HepG2 (cell line): ENCODE data around the gene ZBTB8OS. TPM values are rescaled to one million over a fixed set of nuclear protein-coding genes. Genes with fewer than 3 reads are reported as not detected.

ENCODE experiments used
- ATAC-seq: fragments of 200-7000 bp; cut with Tn5 transposase; 3 replicates; pipeline ENCODE4 v1.9.1; 2020; ENCODE audit warnings: mild to moderate bottlenecking, moderate library complexity
- BruUV-seq: library from RNA; stranded (reverse); fragments of 400-500 nt; replicated peaks from 2 replicates; lab custom pipeline; 2021; lab: Mats Ljungman, UMichigan
- CTCF ChIA-PET: fragments of 300-600 bp; formaldehyde crosslinking; extraction: SDS; loops from one replicate; lab custom pipeline; 2021; ENCODE audit warnings: low total read pairs, inconsistent platforms, low intra/inter-chr PET ratio; lab: Yijun Ruan, JAX
- POLR2A ChIA-PET: fragments of 350-600 bp; sonication (Branson Sonifier 250); formaldehyde crosslinking; loops from one replicate; lab custom pipeline; 2020; ENCODE audit warnings: antibody characterized with exemption, inconsistent platforms; lab: Yijun Ruan, JAX
- DNase-seq: peaks from one replicate; pipeline ENCODE4 v3.0.0-alpha.2; 2015; ENCODE audit warnings: low spot score
- FAIRE-seq: peaks from 3 replicates; lab custom pipeline; 2011; peaks lifted over from hg19 to GRCh38; lab: Jason Lieb, UNC
- H2AFZ ChIP-seq: one replicate; pipeline ENCODE4 v1.6.1; 2011; ENCODE audit warnings: low read length, inconsistent platforms
- H3K27ac ChIP-seq: fragments of 300-600 bp; 3 replicates; pipeline ENCODE4 v1.8.0; 2011; ENCODE audit warnings: mixed run types, mild to moderate bottlenecking, mixed read lengths, low read length, inconsistent platforms; ENCODE audit not compliant: insufficient read depth; ENCODE audit errors: extremely low read length
- H3K27me3 ChIP-seq, 2 experiments: fragments of 200-600 bp in 1 of 2; 2 replicates in 1 of 2; 3 replicates in 1 of 2; pipeline versions ENCODE4 v1.6.0 to v1.8.0; 2011; ENCODE audit warnings: low read length in 2 of 2, mild to moderate bottlenecking in 2 of 2, moderate library complexity in 2 of 2, inconsistent platforms in 1 of 2; ENCODE audit not compliant: insufficient read depth in 2 of 2, control insufficient read depth in 1 of 2
- H3K36me3 ChIP-seq, 2 experiments: fragments of 200-600 bp in 1 of 2; replicated peaks in 1 of 2; 2 replicates in 1 of 2; 3 replicates in 1 of 2; pipeline versions ENCODE4 v1.5.1 to v1.8.0; 2011; ENCODE audit warnings: low read length in 2 of 2, inconsistent platforms in 1 of 2; ENCODE audit not compliant: insufficient read depth in 2 of 2, control insufficient read depth in 1 of 2
- H3K4me1 ChIP-seq: 2 replicates; pipeline ENCODE4 v1.5.1; 2012; ENCODE audit warnings: low read length, inconsistent platforms; ENCODE audit not compliant: insufficient read depth
- H3K4me2 ChIP-seq: 2 replicates; pipeline ENCODE4 v1.6.0; 2011; ENCODE audit warnings: low read depth, low read length, inconsistent platforms
- H3K4me3 ChIP-seq, 3 experiments: fragments of 200-600 bp in 1 of 3; sonication (generic), shearing (Covaris generic) in 1 of 3; replicated peaks in 1 of 3; 2 replicates each; pipeline ENCODE4 v1.5.1; 2011 to 2016; ENCODE audit warnings: low read length in 3 of 3, inconsistent platforms in 2 of 3, low read depth in 2 of 3, mild to moderate bottlenecking in 2 of 3, control low read depth in 1 of 3, mixed read lengths in 1 of 3; ENCODE audit not compliant: insufficient read depth in 1 of 3
- H3K79me2 ChIP-seq: one replicate; pipeline ENCODE4 v1.6.1; 2011; ENCODE audit warnings: low read length, inconsistent platforms; ENCODE audit not compliant: insufficient read depth
- H3K9ac ChIP-seq: 2 replicates; pipeline ENCODE4 v1.6.0; 2011; ENCODE audit warnings: mild to moderate bottlenecking, low read depth, low read length, inconsistent platforms; ENCODE audit not compliant: insufficient read depth
- H3K9me3 ChIP-seq: 2 replicates; pipeline ENCODE4 v1.5.1; 2012; ENCODE audit warnings: mild to moderate bottlenecking, low read length
- H4K20me1 ChIP-seq: 2 replicates; pipeline ENCODE4 v1.6.0; 2011; ENCODE audit warnings: inconsistent platforms, mild to moderate bottlenecking, low read length, moderate library complexity; ENCODE audit not compliant: insufficient read depth
- ATAD3A ChIP-seq: sonication (generic); formaldehyde crosslinking; IDR thresholded peaks from 2 replicates; pipeline ENCODE4 v1.4.0; 2020; ENCODE audit warnings: missing genetic modification reagents
- GATAD2A ChIP-seq: IDR thresholded peaks from 2 replicates; pipeline ENCODE4 v1.6.1; 2016
- HIVEP1 ChIP-seq: sonication (generic); formaldehyde crosslinking; IDR thresholded peaks from 2 replicates; pipeline ENCODE4 v1.4.0; 2020; ENCODE audit warnings: mild to moderate bottlenecking, missing genetic modification reagents
- KLF11 ChIP-seq: IDR thresholded peaks from 2 replicates; pipeline ENCODE4 v1.6.1; 2016; ENCODE audit warnings: missing compliant biosample characterization
- KLF6 ChIP-seq: IDR thresholded peaks from 2 replicates; pipeline ENCODE4 v1.8.0; 2016; ENCODE audit warnings: missing biosample characterization, missing genetic modification reagents
- PHB2 ChIP-seq: fragments of 450-650 bp; IDR thresholded peaks from 2 replicates; pipeline ENCODE4 v1.6.1; 2018; ENCODE audit not compliant: partially characterized antibody
- PHF21A ChIP-seq: sonication (generic); formaldehyde crosslinking; IDR thresholded peaks from 2 replicates; pipeline ENCODE4 v1.5.0; 2020; ENCODE audit warnings: mild to moderate bottlenecking, missing genetic modification reagents
- SYNCRIP ChIP-seq: fragments of 200-400 bp; formaldehyde crosslinking; IDR thresholded peaks from 2 replicates; pipeline ENCODE4 v1.6.1; 2018; ENCODE audit warnings: mild to moderate bottlenecking, low read depth, low read length; ENCODE audit not compliant: insufficient read depth
- WIZ ChIP-seq: sonication (generic); formaldehyde crosslinking; IDR thresholded peaks from 2 replicates; pipeline ENCODE4 v1.5.1; 2020; ENCODE audit warnings: mild to moderate bottlenecking, missing genetic modification reagents
- ZNF501 ChIP-seq: sonication (generic); formaldehyde crosslinking; IDR thresholded peaks from 2 replicates; pipeline ENCODE4 v1.5.1; 2020; ENCODE audit warnings: mild to moderate bottlenecking, moderate library complexity, missing genetic modification reagents
- ZNF546 ChIP-seq: sonication (generic); formaldehyde crosslinking; conservative IDR thresholded peaks from 2 replicates; pipeline ENCODE4 v1.8.1; 2023; ENCODE audit warnings: mild to moderate bottlenecking, missing genetic modification reagents
- ZNF672 ChIP-seq: sonication (generic); formaldehyde crosslinking; IDR thresholded peaks from 2 replicates; pipeline ENCODE4 v1.8.1; 2022; ENCODE audit warnings: missing genetic modification reagents
- ZNF782 ChIP-seq: sonication (generic); formaldehyde crosslinking; IDR thresholded peaks from 2 replicates; pipeline ENCODE4 v1.4.0; 2020; ENCODE audit warnings: missing genetic modification reagents, mild to moderate bottlenecking, borderline replicate concordance
- ZNF790 ChIP-seq: sonication (generic); formaldehyde crosslinking; IDR thresholded peaks from 2 replicates; pipeline ENCODE4 v1.8.0; 2022; ENCODE audit warnings: missing genetic modification reagents, mild to moderate bottlenecking, borderline replicate concordance
- ZSCAN21 ChIP-seq: sonication (generic); formaldehyde crosslinking; IDR thresholded peaks from 2 replicates; pipeline ENCODE4 v1.8.0; 2022; ENCODE audit warnings: mild to moderate bottlenecking, missing genetic modification reagents, moderate library complexity, borderline replicate concordance
- WGBS: methylation state at CpG from one replicate; pipeline ENCODE4 v1.1.6; 2017; ENCODE audit warnings: low lambda C conversion rate; 5-methylcytosine and 5-hydroxymethylcytosine counted together
- in situ Hi-C: cut with HindIII; loops from 2 replicates; pipeline ENCODE4 v1.10.0; 2017; ENCODE audit warnings: low pct_unique_long_range_greater_than_20kb; ENCODE audit not compliant: extremely low pct_ligation_motif_present
- intact Hi-C: fragments of 100-400 bp; cut with micrococcal nuclease; formaldehyde crosslinking; loops from one replicate; pipeline ENCODE4 v1.10.0; 2022; ENCODE audit not compliant: unreplicated experiment
- polyA plus RNA-seq, 8 experiments: library from polyadenylated mRNA; depleted of rRNA in 3 of 8; stranded (reverse) in 7 of 8; unstranded in 1 of 8; fragments of >200 nt; fragmentation: Illumina TruSeq in 4 of 8; extraction: Trizol in 4 of 8; gene quantifications; 2 replicates each; pipeline versions ENCODE4 v1.2.1 to v1.2.3, GENCODE V29; 2011 to 2016; ENCODE audit warnings: low read depth in 4 of 8, missing spikeins in 1 of 8, mixed read lengths in 1 of 8; ENCODE audit not compliant: insufficient read depth in 1 of 8
- total RNA-seq, 5 experiments: library from RNA; depleted of rRNA; stranded (reverse); fragments of >200 nt; fragmentation: Illumina TruSeq; extraction: Trizol; gene quantifications; 2 replicates each; pipeline ENCODE4 v1.2.3, GENCODE V29; 2016; ENCODE audit warnings: low read depth in 1 of 5
- TF ChIP-seq, protein P1 (sequence below): sonication (generic); formaldehyde crosslinking; IDR thresholded peaks from 2 replicates; pipeline ENCODE4 v1.4.0; 2020; ENCODE audit warnings: low read depth, missing genetic modification reagents
- TF ChIP-seq, protein P2 (sequence below): sonication (generic); formaldehyde crosslinking; IDR thresholded peaks from 2 replicates; pipeline ENCODE4 v1.8.0; 2022; ENCODE audit warnings: mild to moderate bottlenecking, missing genetic modification reagents
- TF ChIP-seq, protein P3 (sequence below): sonication (generic); formaldehyde crosslinking; IDR thresholded peaks from 2 replicates; pipeline ENCODE4 v1.4.0; 2020; ENCODE audit warnings: mild to moderate bottlenecking, missing genetic modification reagents, borderline replicate concordance

The ZBTB8OS gene
- total and polyA plus RNA-seq, 2 of the 13 experiments (the other 11 are each of a cell fraction or from before 2014, with no cell fraction given) = 57.7 to 84.8 TPM

DNA sequence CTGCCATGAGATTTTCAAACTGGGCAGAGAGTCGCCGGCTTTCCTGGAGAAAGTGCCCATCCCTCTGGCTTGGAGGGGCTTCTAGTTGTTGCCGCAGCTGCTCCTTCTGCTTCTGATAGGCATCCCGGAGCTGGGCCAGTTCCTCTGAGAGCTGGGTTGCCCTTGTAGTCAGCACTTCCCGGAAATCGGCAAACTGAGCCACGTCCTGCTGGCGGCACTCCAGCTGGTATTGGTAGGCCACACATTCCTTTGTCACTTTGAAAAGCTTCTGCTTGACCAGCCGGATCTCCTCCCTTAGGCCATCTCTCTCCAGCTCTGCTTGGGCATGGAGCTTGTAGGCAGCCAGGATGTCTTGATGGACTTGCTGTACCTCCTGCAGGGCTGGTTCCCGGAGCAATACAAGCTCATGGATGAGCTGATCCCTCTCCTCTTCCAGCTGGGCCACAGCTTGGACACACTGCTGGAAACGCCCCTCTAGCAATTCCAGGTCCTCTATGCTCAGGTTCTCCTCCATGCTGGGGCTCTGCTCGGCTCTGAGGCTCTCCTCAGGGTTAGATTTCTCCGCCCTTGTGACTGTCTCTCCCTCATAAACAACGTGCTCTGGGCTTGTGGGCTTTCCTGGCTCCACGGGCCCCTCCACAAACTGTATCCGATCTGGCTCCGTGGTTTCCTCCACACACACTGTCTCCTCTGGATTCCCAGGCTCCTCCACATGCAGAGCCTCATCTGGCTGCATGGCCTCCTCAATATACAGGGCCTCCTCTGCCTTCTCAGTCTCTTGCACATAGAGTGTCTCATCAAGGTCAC is 45.0 kb upstream of the ZBTB8OS start:
- ChIA-PET CTCF (no interaction called here), POLR2A (interaction anchor here (0.6 to 3.0 kb wide), 14 partner anchors 9 to 432 kb away, joined by 3 to 31 read pairs (median 6); partner anchors contain the start of genes RBBP4 and ZBTB8OS)
- 4% methylated on average over 12 of the region's 17 CpGs for WGBS
- Histone ChIP-seq H3K4me3 (peak overlapping the region; percentile 55 to 78 (median 73)), H3K4me1 (peaks cover 27% of the 10 kb centered on the region), H3K4me2 (peak overlapping the region; percentile 96), H3K27me3 (no peaks in the 10 kb centered on the region), H3K36me3 (no peaks in the 10 kb centered on the region), H4K20me1 (no peaks in the 10 kb centered on the region), H2AFZ (peak overlapping the region; percentile 90), H3K27ac (peak overlapping the region; percentile 95), H3K79me2 (peaks cover 4% of the 10 kb centered on the region), H3K9ac (peak overlapping the region; percentile 81), H3K9me3 (no peaks in the 10 kb centered on the region)
- intact Hi-C loops = loop anchor here (2.0 kb wide), 1 partner anchor 44 kb away; the partner anchor contains the start of genes RBBP4 and ZBTB8OS
- ATAC-seq (peak; percentile 80), DNase-seq (peak; percentile 81), FAIRE-seq (peak; percentile 50)
- in situ Hi-C loops = no loop called here
- TSS peak; percentile 78 for BruUV-seq
- no peak; the same call in 1 of the 2 replicates for TF ChIP-seq PHF21A (CRISPR knock-in tag)
- TF ChIP-seq ZNF501 (CRISPR knock-in tag) = no peak
- TF ChIP-seq PHB2 = no peak
- 0 out of 2 replicates have a peak, but pooled peaks have one; percentile 5 for TF ChIP-seq GATAD2A
- TF ChIP-seq, protein P1, sequence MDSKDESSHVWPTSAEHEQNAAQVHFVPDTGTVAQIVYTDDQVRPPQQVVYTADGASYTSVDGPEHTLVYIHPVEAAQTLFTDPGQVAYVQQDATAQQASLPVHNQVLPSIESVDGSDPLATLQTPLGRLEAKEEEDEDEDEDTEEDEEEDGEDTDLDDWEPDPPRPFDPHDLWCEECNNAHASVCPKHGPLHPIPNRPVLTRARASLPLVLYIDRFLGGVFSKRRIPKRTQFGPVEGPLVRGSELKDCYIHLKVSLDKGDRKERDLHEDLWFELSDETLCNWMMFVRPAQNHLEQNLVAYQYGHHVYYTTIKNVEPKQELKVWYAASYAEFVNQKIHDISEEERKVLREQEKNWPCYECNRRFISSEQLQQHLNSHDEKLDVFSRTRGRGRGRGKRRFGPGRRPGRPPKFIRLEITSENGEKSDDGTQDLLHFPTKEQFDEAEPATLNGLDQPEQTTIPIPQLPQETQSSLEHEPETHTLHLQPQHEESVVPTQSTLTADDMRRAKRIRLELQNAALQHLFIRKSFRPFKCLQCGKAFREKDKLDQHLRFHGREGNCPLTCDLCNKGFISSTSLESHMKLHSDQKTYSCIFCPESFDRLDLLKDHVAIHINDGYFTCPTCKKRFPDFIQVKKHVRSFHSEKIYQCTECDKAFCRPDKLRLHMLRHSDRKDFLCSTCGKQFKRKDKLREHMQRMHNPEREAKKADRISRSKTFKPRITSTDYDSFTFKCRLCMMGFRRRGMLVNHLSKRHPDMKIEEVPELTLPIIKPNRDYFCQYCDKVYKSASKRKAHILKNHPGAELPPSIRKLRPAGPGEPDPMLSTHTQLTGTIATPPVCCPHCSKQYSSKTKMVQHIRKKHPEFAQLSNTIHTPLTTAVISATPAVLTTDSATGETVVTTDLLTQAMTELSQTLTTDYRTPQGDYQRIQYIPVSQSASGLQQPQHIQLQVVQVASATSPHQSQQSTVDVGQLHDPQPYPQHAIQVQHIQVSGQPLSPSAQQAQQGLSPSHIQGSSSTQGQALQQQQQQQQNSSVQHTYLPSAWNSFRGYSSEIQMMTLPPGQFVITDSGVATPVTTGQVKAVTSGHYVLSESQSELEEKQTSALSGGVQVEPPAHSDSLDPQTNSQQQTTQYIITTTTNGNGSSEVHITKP = no peak
- TF ChIP-seq KLF11 (CRISPR knock-in tag) = no peak
- no peak for TF ChIP-seq ZNF782 (CRISPR knock-in tag)
- peak; percentile 70 for TF ChIP-seq ZSCAN21 (CRISPR knock-in tag)
- no peak for TF ChIP-seq ATAD3A (CRISPR knock-in tag)
- peak; percentile 57 for TF ChIP-seq WIZ (CRISPR knock-in tag)
- TF ChIP-seq ZNF546 (CRISPR knock-in tag) = peak; percentile 82; the same call in 1 of the 2 replicates
- peak; percentile 52; the same call in 1 of the 2 replicates for TF ChIP-seq HIVEP1 (CRISPR knock-in tag)
- no peak for TF ChIP-seq SYNCRIP
- TF ChIP-seq, protein P2, sequence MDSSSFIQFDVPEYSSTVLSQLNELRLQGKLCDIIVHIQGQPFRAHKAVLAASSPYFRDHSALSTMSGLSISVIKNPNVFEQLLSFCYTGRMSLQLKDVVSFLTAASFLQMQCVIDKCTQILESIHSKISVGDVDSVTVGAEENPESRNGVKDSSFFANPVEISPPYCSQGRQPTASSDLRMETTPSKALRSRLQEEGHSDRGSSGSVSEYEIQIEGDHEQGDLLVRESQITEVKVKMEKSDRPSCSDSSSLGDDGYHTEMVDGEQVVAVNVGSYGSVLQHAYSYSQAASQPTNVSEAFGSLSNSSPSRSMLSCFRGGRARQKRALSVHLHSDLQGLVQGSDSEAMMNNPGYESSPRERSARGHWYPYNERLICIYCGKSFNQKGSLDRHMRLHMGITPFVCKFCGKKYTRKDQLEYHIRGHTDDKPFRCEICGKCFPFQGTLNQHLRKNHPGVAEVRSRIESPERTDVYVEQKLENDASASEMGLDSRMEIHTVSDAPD (CRISPR knock-in tag) = 0 out of 2 replicates have a peak, but pooled peaks have one; percentile 37
- no peak for TF ChIP-seq ZNF790 (CRISPR knock-in tag)
- no peak for TF ChIP-seq KLF6
- no peak for TF ChIP-seq ZNF672
- TF ChIP-seq, protein P3, sequence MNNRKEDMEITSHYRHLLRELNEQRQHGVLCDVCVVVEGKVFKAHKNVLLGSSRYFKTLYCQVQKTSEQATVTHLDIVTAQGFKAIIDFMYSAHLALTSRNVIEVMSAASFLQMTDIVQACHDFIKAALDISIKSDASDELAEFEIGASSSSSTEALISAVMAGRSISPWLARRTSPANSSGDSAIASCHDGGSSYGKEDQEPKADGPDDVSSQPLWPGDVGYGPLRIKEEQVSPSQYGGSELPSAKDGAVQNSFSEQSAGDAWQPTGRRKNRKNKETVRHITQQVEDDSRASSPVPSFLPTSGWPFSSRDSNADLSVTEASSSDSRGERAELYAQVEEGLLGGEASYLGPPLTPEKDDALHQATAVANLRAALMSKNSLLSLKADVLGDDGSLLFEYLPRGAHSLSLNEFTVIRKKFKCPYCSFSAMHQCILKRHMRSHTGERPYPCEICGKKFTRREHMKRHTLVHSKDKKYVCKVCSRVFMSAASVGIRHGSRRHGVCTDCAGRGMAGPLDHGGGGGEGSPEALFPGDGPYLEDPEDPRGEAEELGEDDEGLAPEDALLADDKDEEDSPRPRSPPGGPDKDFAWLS = no peak
